ENCODE measurements around the gene RNF5. TPM values are rescaled to one million over a fixed set of nuclear protein-coding genes. Genes with fewer than 3 reads are reported as not detected.

RNF5 gene
- total and polyA plus RNA-seq, 7 donors = 61.5 to 220 (median 107) TPM

DNA sequence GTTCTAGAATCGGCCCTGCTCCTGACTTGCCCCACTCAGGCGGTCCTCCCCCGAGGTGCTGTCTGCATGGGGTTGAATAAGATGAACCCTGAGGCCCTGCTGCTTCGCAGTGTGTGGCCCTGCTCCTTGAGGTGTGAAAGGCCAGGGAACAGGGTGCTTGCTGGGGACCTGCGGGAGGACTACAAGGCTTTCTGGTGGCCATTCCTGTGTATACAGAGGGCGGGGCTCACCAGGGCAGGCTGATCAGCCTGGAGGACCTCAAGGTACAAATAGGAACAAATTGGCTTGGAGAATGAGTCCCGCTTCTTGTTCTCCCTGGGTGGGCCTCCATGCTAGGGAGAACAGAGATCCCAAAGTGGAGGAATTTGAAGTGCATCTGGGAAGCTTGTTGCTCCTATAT is 40.0 kb downstream of the RNF5 start:
- TF ChIP-seq POLR2A (IDR thresholded peaks at IDR 0.05) = no peak
- TF ChIP-seq, protein P1, sequence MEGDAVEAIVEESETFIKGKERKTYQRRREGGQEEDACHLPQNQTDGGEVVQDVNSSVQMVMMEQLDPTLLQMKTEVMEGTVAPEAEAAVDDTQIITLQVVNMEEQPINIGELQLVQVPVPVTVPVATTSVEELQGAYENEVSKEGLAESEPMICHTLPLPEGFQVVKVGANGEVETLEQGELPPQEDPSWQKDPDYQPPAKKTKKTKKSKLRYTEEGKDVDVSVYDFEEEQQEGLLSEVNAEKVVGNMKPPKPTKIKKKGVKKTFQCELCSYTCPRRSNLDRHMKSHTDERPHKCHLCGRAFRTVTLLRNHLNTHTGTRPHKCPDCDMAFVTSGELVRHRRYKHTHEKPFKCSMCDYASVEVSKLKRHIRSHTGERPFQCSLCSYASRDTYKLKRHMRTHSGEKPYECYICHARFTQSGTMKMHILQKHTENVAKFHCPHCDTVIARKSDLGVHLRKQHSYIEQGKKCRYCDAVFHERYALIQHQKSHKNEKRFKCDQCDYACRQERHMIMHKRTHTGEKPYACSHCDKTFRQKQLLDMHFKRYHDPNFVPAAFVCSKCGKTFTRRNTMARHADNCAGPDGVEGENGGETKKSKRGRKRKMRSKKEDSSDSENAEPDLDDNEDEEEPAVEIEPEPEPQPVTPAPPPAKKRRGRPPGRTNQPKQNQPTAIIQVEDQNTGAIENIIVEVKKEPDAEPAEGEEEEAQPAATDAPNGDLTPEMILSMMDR (IDR thresholded peaks at IDR 0.05) = no peak
- TF ChIP-seq POLR2AphosphoS5 (IDR thresholded peaks at IDR 0.05) = no peak
- TF ChIP-seq EP300 (IDR thresholded peaks at IDR 0.05) = no peak
- Histone ChIP-seq H3K36me3 (no peaks in the 10 kb centered on the region), H3K27ac (no peak overlapping the region), H3K27me3 (peaks cover 0 to 5% (median 0%) of the 10 kb centered on the region in 3 donors), H3K4me1 (no peaks in the 10 kb centered on the region), H3K9me3 (no peaks in the 10 kb centered on the region), H3K4me3 (no peak overlapping the region)
- intact Hi-C loops (cut with DNase I) = no loop called here
- DNase-seq = no peak
- 72 to 77% methylated on average over 7 of the region's 7 CpGs for WGBS, 2 donors

DNA sequence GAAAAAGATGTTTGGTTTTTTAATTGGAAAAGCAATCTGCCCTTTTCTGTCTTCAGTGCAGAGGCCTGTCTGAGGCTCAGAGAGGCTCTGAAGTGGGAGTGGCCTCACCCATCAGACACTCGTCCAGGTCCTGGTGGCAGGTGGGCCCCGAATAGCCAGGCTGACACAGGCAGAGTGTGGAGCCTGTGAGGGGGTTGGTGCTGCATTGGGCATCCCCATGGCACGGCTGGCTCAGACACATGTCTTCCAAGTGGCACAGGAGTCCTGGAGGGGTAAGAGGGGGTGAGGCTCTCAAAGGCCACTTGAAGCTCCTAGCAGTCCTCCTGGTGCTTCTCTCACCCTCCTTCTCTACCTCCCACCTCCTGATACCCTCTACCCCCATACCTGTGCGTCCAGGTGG is 41.8 kb downstream of the RNF5 start:
- WGBS, 2 donors = 63 to 79% methylated on average over 4 of the region's 4 CpGs
- peak; percentile 55 for DNase-seq
- Histone ChIP-seq H3K27ac (no peak overlapping the region), H3K9me3 (no peaks in the 10 kb centered on the region), H3K4me1 (no peaks in the 10 kb centered on the region), H3K27me3 (peaks cover 0 to 5% (median 0%) of the 10 kb centered on the region in 3 donors), H3K4me3 (no peak overlapping the region), H3K36me3 (no peaks in the 10 kb centered on the region)
- intact Hi-C loops (cut with DNase I) = no loop called here
- TF ChIP-seq POLR2A (IDR thresholded peaks at IDR 0.05) (no peak), EP300 (IDR thresholded peaks at IDR 0.05) (no peak), POLR2AphosphoS5 (IDR thresholded peaks at IDR 0.05) (no peak)
- TF ChIP-seq, protein P1 (IDR thresholded peaks at IDR 0.05) = no peak

DNA sequence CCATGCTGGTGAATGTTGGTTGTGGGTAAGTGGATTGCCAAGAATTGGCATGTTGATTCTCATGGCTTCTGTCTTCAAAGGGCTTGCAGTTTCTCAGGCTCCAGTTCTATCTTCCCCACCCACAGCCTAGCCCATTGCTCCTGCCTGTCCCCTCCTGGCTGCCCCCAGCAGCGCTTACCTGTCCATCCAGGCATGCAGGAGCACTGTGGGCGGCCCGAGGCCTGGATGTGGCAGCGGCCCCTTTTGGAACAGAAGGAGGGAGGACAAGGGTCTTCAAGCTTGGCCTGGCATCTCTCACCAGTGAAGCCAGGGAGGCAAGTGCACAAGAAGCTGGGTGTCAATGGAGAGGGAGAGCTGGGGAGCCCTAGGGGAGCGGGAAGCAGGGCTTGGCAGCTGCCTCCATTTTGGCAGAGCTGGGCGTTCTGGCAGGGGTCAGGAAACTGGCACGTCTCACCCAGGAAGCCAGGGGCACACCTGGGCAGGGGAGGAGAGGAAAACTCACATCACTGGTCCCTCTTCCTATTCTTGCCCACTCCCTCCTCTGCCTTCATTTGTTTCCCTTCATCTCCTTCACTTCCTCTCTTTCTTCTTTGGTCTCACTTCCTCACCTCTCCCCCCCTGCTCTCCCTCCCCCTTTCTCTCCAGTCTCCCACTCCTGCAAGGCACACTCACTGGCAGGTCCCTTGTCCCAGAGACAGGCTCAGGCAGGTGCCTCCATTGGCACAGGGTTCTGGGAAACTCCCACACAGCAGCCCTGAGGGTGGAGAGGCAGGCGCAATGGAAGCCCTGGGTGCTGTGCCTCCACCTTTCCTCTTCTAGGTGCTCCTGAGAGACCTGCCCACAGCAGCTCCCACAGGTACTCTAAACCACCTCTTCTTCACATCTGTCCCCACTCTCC is 44.4 kb downstream of the RNF5 start:
- peak overlapping the region in 2 of 4 donors; percentile 21 to 38 for H3K27ac ChIP-seq
- H3K9me3 ChIP-seq = no peaks in the 10 kb centered on the region
- H3K27me3 ChIP-seq = peaks cover 0 to 5% (median 0%) of the 10 kb centered on the region in 3 donors
- no peak for TF ChIP-seq EP300 (IDR thresholded peaks at IDR 0.05)
- no peak for TF ChIP-seq POLR2A (IDR thresholded peaks at IDR 0.05)
- TF ChIP-seq, protein P1 (IDR thresholded peaks at IDR 0.05) = no peak
- TF ChIP-seq POLR2AphosphoS5 (IDR thresholded peaks at IDR 0.05) = no peak
- no peaks in the 10 kb centered on the region for H3K36me3 ChIP-seq
- no peak for DNase-seq
- 80 to 91% methylated on average over 8 of the region's 8 CpGs for WGBS, 2 donors
- peak overlapping the region in 1 of 4 donors; percentile 9 for H3K4me3 ChIP-seq
- H3K4me1 ChIP-seq = no peaks in the 10 kb centered on the region
- intact Hi-C loops (cut with DNase I) = no loop called here

DNA sequence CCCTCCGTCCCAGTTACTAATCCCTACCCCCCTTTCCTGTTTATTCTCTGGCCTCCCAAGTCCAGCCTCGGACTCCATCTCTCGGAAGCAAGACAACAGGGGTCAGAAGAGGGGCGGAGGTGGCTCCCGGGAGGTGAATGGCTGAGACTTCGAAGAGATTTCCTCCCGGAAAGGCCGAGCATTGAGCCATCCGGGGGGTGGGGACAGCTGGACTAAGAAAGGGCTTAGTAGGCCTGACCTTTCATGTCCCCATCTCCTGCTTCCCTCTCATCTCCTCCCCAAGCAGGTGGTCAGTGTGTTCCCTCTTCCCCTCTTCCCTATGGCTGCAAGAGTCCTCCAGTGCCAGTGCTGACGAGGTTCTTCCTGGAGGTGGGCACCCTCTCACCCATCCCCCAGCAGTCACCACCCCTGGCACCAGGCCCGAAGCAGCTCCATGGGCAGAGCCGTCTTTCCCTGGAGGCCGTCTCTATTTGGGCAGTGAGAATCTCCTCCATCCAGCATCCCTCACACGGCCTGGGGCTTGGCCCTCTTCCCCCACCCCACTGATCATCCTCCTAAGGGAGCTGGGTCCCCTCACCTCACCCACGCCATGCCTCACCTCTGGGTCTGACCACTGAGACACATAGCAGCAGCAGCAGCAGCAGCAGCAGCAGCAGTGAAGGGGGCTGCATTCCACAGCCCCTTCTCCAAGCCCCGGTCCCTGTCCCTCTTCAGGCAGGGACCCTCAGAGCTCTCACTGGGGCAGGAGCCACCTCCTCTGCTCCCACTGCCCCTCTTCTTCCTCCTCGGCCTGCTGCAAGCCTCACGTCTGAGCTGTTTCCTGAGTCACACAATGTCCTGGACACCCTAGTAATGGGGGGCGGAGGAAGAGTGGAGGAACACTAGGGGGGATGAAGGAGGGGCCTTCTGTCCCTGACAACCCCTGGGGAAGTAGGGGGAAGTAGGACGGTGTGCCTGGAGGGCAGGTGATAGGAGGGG is 45.3 kb downstream of the RNF5 start, which contains the start of gene NOTCH4:
NOTCH4 (minus strand) TSS at position 810 of the 978 bp plus-strand sequence; CDS start at position 671, 139 bp downstream.
- no peaks in the 10 kb centered on the region for H3K36me3 ChIP-seq
- no peaks in the 10 kb centered on the region for H3K9me3 ChIP-seq
- TF ChIP-seq EP300 (IDR thresholded peaks at IDR 0.05) (no peak), POLR2AphosphoS5 (IDR thresholded peaks at IDR 0.05) (peak in 1 of 4 donors; percentile 13)
- TF ChIP-seq, protein P1 (IDR thresholded peaks at IDR 0.05) = no peak
- peak within 1 kb of the TSS in 2 of 4 donors; percentile 21 to 38 for H3K27ac ChIP-seq
- H3K4me1 ChIP-seq = no peaks in the 10 kb centered on the region
- H3K4me3 ChIP-seq = peak within 1 kb of the TSS in 1 of 4 donors; percentile 9
- no peak for DNase-seq
- 60 to 62% methylated on average over 20 of the region's 20 CpGs for WGBS, 2 donors
- intact Hi-C loops (cut with DNase I) = no loop called here
- H3K27me3 ChIP-seq = peaks cover 0 to 5% (median 0%) of the 10 kb centered on the region in 3 donors

All from sigmoid colon (tissue), 7 donors.